Esophagus squamous epithelium (tissue), 5 donors: ENCODE measurements around the gene RASSF5. TPM values are rescaled to one million over a fixed set of nuclear protein-coding genes. Genes with fewer than 3 reads are reported as not detected.

Experiments
- DNase-seq: peaks from one replicate; lab custom pipeline; 2025; lab: John Stamatoyannopoulos, UW
- H3K27ac ChIP-seq, 4 donors: fragments of 200-600 bp; sonication (generic); one replicate each; pipeline ENCODE4 v1.5.1; 2016 to 2019; ENCODE audit warnings: mild to moderate bottlenecking in 1 of 4
- H3K27me3 ChIP-seq, 4 donors: fragments of 200-600 bp; sonication (generic); 1 replicate in 3 of 4; 2 replicates in 1 of 4; pipeline versions ENCODE4 v1.5.1 to v1.6.0; 2017 to 2021; ENCODE audit warnings: antibody characterized with exemption in 1 of 4
- H3K36me3 ChIP-seq, 3 donors: fragments of 200-600 bp; sonication (generic); one replicate each; pipeline ENCODE4 v1.5.1; 2016 to 2019
- H3K4me1 ChIP-seq, 3 donors: fragments of 200-600 bp; sonication (generic); one replicate each; pipeline ENCODE4 v1.5.1; 2017 to 2019
- H3K4me3 ChIP-seq, 4 donors: fragments of 200-600 bp; sonication (generic); 1 replicate in 3 of 4; 2 replicates in 1 of 4; pipeline ENCODE4 v1.5.1; 2016 to 2019; ENCODE audit warnings: mild to moderate bottlenecking in 2 of 4, moderate library complexity in 1 of 4
- H3K9me3 ChIP-seq, 3 donors: fragments of 200-600 bp; sonication (generic); one replicate each; pipeline ENCODE4 v1.5.1; 2016 to 2019
- POLR2A ChIP-seq, 4 donors: fragments of 450-650 bp; IDR thresholded peaks; one replicate each; pipeline ENCODE4 v1.6.1; 2017; ENCODE audit warnings: antibody characterized with exemption in 4 of 4, mild to moderate bottlenecking in 4 of 4, moderate library complexity in 3 of 4
- WGBS, 2 donors: methylation state at CpG; one replicate each; pipeline ENCODE4 v1.1.5; 2018; 5-methylcytosine and 5-hydroxymethylcytosine counted together
- intact Hi-C: fragments of 100-400 bp; cut with DNase I; formaldehyde crosslinking; loops from one replicate; pipeline ENCODE4 v1.15.0; 2022
- total RNA-seq, 4 donors: library from RNA; depleted of rRNA; stranded (reverse); fragments of >200 nt; gene quantifications; one replicate each; pipeline ENCODE4 v1.1.0, GENCODE V29; 2016
- TF ChIP-seq, protein P1 (sequence below), 6 experiments: fragments of 450-650 bp in 4 of 6; fragments of 200-600 bp in 2 of 6; sonication (generic) in 2 of 6; IDR thresholded peaks; one replicate each; pipeline ENCODE4 v1.5.1; 2016 to 2019; ENCODE audit warnings: antibody characterized with exemption in 6 of 6, mild to moderate bottlenecking in 4 of 6, moderate library complexity in 4 of 6
- donor health status: DM: yes; HTN: yes; CAD: no.

Gene RASSF5
- 10 to 100 TPM; 29.2 to 85.3 (median 35.1) TPM for total RNA-seq

- Histone ChIP-seq H3K27ac (peak within 1 kb of the TSS; percentile 85 to 93 (median 92)), H3K9me3 (no peaks in the 10 kb centered on the region), H3K36me3 (no peaks in the 10 kb centered on the region), H3K4me1 (peaks cover 40 to 98% (median 57%) of the 10 kb centered on the region in 3 donors), H3K27me3 (peaks cover 0 to 8% (median 0%) of the 10 kb centered on the region in 4 donors), H3K4me3 (peak within 1 kb of the TSS; percentile 73 to 96 (median 88))
- DNase-seq: peak; percentile 35
- TF ChIP-seq POLR2A (IDR thresholded peaks at IDR 0.05): peak in 2 of 4 donors; percentile 93
- TF ChIP-seq, protein P1, sequence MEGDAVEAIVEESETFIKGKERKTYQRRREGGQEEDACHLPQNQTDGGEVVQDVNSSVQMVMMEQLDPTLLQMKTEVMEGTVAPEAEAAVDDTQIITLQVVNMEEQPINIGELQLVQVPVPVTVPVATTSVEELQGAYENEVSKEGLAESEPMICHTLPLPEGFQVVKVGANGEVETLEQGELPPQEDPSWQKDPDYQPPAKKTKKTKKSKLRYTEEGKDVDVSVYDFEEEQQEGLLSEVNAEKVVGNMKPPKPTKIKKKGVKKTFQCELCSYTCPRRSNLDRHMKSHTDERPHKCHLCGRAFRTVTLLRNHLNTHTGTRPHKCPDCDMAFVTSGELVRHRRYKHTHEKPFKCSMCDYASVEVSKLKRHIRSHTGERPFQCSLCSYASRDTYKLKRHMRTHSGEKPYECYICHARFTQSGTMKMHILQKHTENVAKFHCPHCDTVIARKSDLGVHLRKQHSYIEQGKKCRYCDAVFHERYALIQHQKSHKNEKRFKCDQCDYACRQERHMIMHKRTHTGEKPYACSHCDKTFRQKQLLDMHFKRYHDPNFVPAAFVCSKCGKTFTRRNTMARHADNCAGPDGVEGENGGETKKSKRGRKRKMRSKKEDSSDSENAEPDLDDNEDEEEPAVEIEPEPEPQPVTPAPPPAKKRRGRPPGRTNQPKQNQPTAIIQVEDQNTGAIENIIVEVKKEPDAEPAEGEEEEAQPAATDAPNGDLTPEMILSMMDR (IDR thresholded peaks at IDR 0.05): no peak
- intact Hi-C loops: no loop called here
- WGBS, 2 donors: 1 to 4% methylated on average over 4 to 10 of the region's 97 CpGs
These were observed at the start of gene RASSF5 for GRCh38 chr1:206507284-206508129. Gene RASSF5, plus strand, starts transcription at chr1:206507531. Its CDS starts 72 bp downstream, at chr1:206507603.

DNA sequence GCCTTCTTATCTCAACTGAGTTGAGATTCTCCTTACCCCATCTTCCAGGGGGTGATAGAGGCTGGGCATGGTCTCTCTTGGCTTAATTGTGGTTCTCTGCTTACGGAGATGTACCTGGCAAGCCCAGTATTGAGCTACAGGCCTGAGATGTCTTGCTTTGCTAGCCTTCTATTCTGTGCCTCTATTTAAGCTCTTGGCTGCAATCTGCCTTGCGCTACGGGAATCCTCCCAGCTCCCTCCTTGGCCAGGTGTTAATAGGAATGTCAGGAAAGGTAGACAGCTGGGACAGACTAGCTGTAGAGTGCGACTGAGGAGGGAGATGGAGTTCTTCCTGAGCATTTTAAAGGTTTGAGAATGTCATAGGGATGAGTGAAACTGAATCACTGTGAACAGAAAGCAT, 47.6 kb upstream of the RASSF5 start:
- WGBS, 2 donors: 83 to 93% methylated on average over 2 to 4 of the region's 4 CpGs
- no peak overlapping the region for H3K4me3 ChIP-seq
- no peak for DNase-seq

GRCh38 chr1:206460836-206461426, 46.4 kb upstream of the RASSF5 start:
- TF ChIP-seq POLR2A (IDR thresholded peaks at IDR 0.05): no peak
- TF ChIP-seq, protein P1 (IDR thresholded peaks at IDR 0.05): no peak
- Histone ChIP-seq H3K36me3 (peaks cover 0 to 36% (median 0%) of the 10 kb centered on the region in 3 donors), H3K27me3 (no peaks in the 10 kb centered on the region), H3K27ac (peak overlapping the region in 3 of 4 donors; percentile 16 to 50 (median 31)), H3K4me3 (no peak overlapping the region), H3K4me1 (peaks cover 14 to 56% (median 34%) of the 10 kb centered on the region in 3 donors), H3K9me3 (no peaks in the 10 kb centered on the region)
- WGBS, 2 donors: 79 to 86% methylated on average over 14 to 16 of the region's 17 CpGs
- DNase-seq: no peak
- intact Hi-C loops: no loop called here

More for the DNA sequence above, 47.6 kb upstream of the RASSF5 start:
- intact Hi-C loops: no loop called here
- Histone ChIP-seq H3K9me3 (no peaks in the 10 kb centered on the region), H3K36me3 (peaks cover 0 to 48% (median under 1%) of the 10 kb centered on the region in 3 donors), H3K4me1 (peaks cover 14 to 55% (median 28%) of the 10 kb centered on the region in 3 donors), H3K27ac (no peak overlapping the region), H3K27me3 (no peaks in the 10 kb centered on the region)
- no peak for TF ChIP-seq POLR2A (IDR thresholded peaks at IDR 0.05)
- TF ChIP-seq, protein P1 (IDR thresholded peaks at IDR 0.05): no peak

DNA sequence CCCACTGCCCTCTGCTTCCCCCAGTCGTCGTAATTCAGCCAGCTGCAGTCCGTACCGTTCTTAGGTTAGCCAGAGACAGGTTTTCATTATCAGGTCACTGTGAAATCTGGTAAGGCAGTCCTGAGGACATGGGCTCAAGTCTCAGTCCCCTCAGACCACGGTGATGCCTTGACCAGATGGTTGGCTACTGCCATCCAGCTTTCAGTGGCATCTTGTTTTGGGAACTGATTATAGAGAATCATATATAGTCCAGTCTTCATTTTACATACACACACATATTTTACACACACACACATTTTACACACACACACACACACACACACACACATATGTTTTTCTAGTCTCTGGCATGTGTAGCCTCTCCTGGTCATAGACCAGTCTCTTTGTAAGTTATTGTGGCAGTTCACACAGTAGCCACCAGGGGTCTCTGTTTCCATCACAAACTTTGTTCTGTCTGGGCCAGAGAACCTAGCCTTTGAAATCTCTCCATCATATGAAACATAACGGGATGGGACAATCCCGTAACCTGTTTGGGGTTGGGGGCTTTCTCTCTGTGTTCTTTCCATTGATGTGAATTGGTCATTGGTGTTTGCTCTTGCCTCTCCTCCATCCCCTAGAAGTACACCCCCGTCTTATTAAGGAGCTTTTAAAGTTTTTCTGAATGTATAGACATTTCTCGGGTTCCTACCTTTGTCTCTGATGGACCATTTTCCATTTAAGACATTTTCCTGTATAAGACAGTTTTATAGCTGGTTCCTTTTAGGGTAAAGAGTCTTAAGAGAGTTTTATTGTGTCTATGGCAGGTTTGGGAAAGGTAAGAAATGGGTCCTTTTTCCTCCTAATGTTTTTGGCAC, 45.5 kb upstream of the RASSF5 start:
- no peak for DNase-seq
- Histone ChIP-seq H3K27ac (peak overlapping the region in 1 of 4 donors; percentile 50), H3K36me3 (peaks cover 0 to 33% (median 0%) of the 10 kb centered on the region in 3 donors), H3K4me3 (no peak overlapping the region), H3K9me3 (no peaks in the 10 kb centered on the region), H3K27me3 (no peaks in the 10 kb centered on the region), H3K4me1 (peaks cover 10 to 55% (median 30%) of the 10 kb centered on the region in 3 donors)
- TF ChIP-seq POLR2A (IDR thresholded peaks at IDR 0.05): no peak
- TF ChIP-seq, protein P1 (IDR thresholded peaks at IDR 0.05): peak; percentile 60 to 92 (median 84)
- whole genome bisulfite sequencing, 2 donors: 61 to 64% methylated on average over 8 to 9 of the region's 9 CpGs
- intact Hi-C loops: no loop called here
